Loucy (cell line): ENCODE results near the gene RPS6KA2.

Experiments
- CTCF ChIP-seq: fragments of 200-600 bp; sonication (generic); conservative IDR thresholded peaks from 2 replicates; pipeline ENCODE4 v1.5.1; 2014; ENCODE audit warnings: mild to moderate bottlenecking, antibody characterized with exemption, low read length
- EZH2phosphoT487 ChIP-seq: fragments of 200-600 bp; IDR thresholded peaks from 2 replicates; pipeline ENCODE4 v1.6.1; 2018; ENCODE audit warnings: antibody characterized with exemption, mild to moderate bottlenecking, moderate library complexity, borderline replicate concordance

DNA sequence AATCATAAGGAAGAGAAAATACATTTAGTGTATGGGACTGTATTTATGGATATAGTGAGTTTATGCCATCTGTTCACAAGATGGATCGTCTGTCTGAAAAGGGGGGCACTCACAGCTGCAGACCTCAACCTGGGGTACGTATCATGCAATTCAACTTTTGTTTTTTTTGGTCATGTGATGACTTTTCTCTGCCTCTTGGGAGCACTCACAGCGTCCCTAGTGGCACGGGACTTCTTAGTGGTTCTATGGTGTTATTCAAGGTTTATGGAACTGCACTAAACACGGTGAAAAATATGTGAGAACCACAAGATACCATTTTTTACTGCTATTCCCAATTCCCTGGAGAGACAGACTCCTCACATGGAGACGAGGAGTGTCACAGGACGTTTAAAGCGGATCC is 183.9 kb downstream of the RPS6KA2 start:
- TF ChIP-seq CTCF: no peak; the same call in 1 of the 2 replicates
- no peak for TF ChIP-seq EZH2phosphoT487
